Mononuclear cell (primary cell): Measurements from ENCODE around the gene TSSK6. TPM values are rescaled to one million over a fixed set of nuclear protein-coding genes. Genes with fewer than 3 reads are reported as not detected.
"Not testable (repeated sequence)": the region's sequence is repeated elsewhere in the genome, so short reads cannot be mapped to it uniquely, and the experiment has no call there.

ENCODE experiments used
- H3K27me3 ChIP-seq: 2 replicates; pipeline ENCODE4 v1.6.0; 2011; ENCODE audit warnings: low read length, control low read depth; ENCODE audit not compliant: insufficient read depth
- H3K4me1 ChIP-seq: 2 replicates; pipeline ENCODE4 v1.5.1; 2011; ENCODE audit warnings: mild to moderate bottlenecking, low read length, control low read depth; ENCODE audit not compliant: insufficient read depth
- H3K4me3 ChIP-seq: 2 replicates; pipeline ENCODE4 v1.5.1; 2011; ENCODE audit warnings: mild to moderate bottlenecking, low read length, moderate library complexity
- H3K9me3 ChIP-seq: 2 replicates; pipeline ENCODE4 v1.5.1; 2011; ENCODE audit warnings: low read depth, mild to moderate bottlenecking, control low read depth, low read length
- total RNA-seq: library from RNA; depleted of rRNA; stranded (reverse); fragments of >200 nt; gene quantifications from one replicate; pipeline ENCODE4 v1.2.3, GENCODE V29; 2012

Gene TSSK6
- total RNA-seq, 1 donor: 6.3 TPM

DNA sequence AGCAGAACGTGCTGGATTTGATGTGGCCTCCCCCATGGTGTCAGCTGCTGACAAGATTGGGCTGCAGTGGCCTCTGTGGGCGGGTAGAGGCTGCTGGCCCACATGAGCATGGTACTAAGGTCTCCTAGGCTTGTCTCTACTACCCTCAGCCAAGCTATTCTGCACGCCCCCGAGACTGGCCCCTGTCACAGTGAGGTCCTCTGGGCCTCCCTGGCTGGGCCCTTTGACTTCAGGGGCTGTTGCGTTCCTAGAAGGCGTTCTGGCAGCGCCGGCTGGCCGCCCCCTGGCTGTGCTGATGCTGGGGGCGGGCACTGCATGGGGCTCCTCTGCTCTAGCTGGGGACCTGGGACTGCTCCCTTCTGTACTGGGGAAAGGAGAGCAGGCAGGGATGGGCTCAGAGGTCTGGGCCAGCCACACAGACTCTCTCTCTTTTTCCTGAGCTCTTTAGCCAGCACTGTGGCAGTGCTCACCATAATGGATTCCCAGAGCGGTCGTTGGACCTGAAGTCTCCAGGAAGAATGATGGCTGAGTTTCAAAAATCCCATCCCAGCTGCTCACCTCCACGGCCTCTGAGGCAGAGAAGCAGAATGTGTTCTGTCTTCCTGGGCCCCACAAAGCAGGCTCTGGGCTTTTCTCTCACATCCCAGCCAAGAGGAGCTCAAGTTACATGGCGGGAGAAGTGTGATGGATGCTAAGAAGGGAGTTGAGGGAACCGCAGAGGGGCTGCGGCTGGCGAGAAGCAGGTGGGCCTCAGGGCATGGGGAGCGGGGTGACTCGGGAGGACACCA is 32.3 kb downstream of the TSSK6 start:
- Histone ChIP-seq H3K4me3 (no peak overlapping the region), H3K27me3 (no peaks in the 10 kb centered on the region), H3K4me1 (peaks cover 36% of the 10 kb centered on the region), H3K9me3 (no peaks in the 10 kb centered on the region)

- H3K27me3 ChIP-seq: no peaks in the 10 kb centered on the region
- H3K4me1 ChIP-seq: peaks cover 34% of the 10 kb centered on the region
- no peak overlapping the region for H3K4me3 ChIP-seq
- H3K9me3 ChIP-seq: no peaks in the 10 kb centered on the region
These were observed 34.7 kb downstream of the TSSK6 start for GRCh38 chr19:19480688-19481087.

DNA sequence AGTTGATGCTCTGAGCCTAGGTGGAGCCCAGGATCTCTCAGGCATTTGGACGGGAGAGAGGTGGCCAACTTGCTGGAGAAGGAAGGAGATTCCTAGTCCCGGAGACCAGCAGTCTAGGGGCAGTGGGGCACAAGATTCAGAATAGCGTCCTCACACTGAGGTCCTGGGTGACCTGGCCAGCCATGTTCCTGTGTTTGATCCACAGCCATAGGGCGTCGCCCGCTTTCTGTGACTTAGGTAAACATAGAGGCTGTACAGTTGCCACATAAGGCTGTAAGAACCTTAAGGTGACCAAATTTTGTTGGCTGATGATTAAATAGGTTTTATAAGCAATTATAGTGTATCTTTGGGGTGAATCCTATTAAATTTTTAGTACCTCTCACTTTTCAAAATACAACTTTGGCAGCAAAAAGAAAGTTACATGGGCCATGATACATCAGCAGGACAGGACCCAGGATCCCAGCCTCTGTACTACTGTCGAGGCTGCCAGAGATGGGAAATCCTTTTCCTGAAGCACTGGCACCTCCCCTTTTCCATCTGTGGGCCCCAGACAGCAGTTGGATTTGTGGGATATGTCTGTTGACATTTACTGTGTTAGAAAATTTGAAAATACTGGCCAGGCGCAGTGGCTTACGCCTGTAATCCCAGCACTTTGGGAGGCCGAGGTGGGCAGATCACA is 37.5 kb downstream of the TSSK6 start:
- Histone ChIP-seq H3K4me3 (no peak overlapping the region), H3K4me1 (peaks cover 46% of the 10 kb centered on the region), H3K9me3 (no peaks in the 10 kb centered on the region), H3K27me3 (no peaks in the 10 kb centered on the region)

DNA sequence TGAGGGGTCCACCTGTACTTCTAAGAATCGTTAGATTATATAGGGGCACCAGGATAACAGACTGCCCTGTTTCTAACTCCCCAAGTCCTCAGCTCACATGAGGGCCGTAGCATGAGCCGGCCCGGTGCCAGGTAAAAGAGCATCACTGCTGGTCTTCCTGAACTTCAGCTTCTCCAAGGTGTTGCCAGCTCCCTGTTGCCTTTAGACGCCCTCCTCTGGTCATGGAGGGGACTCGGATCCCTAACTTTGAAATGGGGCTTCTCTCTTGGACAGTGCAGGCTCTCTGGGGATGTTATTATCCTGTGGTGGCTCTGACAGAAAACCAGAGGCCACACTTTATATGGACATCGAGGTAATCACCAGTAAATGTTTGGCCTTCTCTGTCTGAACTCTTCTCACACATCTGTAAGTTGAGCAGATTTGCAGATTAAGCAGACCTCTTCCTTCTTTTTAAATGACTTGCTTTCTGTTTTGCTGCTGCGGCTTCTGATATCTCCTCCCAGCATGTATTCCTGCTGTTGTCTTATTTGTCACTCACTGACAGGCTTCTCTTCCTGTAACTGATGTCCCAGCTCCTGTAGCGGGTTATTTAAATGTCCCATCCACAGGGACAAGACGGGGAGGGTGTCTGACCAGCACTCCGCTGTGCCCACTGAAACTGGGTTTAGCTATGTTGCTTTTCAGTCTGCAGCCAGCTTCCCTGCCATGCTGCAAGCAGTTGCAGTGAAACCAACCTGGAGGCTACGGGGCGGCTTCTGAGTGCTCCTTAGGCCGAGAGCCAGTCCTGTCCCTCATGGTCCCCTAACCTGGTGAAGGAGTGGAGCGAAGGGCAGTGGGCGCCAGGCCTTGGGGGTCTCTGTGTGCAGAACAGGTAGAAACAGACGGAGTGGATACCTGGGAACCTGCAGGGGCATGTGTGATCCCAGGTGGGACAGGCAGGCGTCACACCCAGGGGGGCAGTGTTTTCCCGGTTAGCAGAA is 39.2 kb downstream of the TSSK6 start:
- Histone ChIP-seq H3K4me1 (peaks cover 58% of the 10 kb centered on the region), H3K4me3 (no peak overlapping the region), H3K9me3 (no peaks in the 10 kb centered on the region), H3K27me3 (no peaks in the 10 kb centered on the region)

GRCh38 chr19:19475015-19475765 is 40.2 kb downstream of the TSSK6 start:
- no peaks in the 10 kb centered on the region for H3K27me3 ChIP-seq
- H3K4me3 ChIP-seq: no peak overlapping the region
- H3K4me1 ChIP-seq: peaks cover 58% of the 10 kb centered on the region
- no peaks in the 10 kb centered on the region for H3K9me3 ChIP-seq

DNA sequence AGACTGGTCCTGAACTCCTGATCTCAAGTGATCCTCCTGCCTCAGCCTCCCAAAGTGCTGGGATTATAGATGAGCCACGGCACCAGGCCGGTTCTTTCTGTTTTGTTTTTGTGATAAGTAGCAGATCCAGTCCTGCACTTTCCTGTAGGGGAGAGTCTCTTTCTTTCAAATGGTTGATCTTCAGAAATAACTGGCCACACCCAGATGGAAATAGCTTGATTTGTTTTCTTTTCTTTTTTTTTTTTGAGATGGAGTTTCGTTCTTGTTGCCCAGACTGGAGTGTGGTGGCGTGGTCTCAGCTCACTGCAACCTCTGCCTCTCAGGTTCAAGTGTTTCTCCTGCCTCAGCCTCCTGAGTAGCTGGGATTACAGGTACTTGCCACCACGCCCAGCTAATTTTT is 43.2 kb downstream of the TSSK6 start:
- Histone ChIP-seq H3K4me1 (peaks cover 64% of the 10 kb centered on the region), H3K9me3 (peaks cover 15% of the 10 kb centered on the region)
- not testable (repeated sequence) for H3K4me3 ChIP-seq, H3K27me3 ChIP-seq

GRCh38 chr19:19471682-19472081 is 43.7 kb downstream of the TSSK6 start:
- no peaks in the 10 kb centered on the region for H3K27me3 ChIP-seq
- no peak overlapping the region for H3K4me3 ChIP-seq
- peaks cover 62% of the 10 kb centered on the region for H3K4me1 ChIP-seq
- peaks cover 15% of the 10 kb centered on the region for H3K9me3 ChIP-seq

GRCh38 chr19:19470579-19470978 is 44.8 kb downstream of the TSSK6 start:
- no peaks in the 10 kb centered on the region for H3K27me3 ChIP-seq
- peaks cover 15% of the 10 kb centered on the region for H3K9me3 ChIP-seq
- no peak overlapping the region for H3K4me3 ChIP-seq
- H3K4me1 ChIP-seq: peaks cover 51% of the 10 kb centered on the region

GRCh38 chr19:19468424-19469050 is 46.8 kb downstream of the TSSK6 start:
- no peak overlapping the region for H3K4me3 ChIP-seq
- no peaks in the 10 kb centered on the region for H3K27me3 ChIP-seq
- peaks cover 41% of the 10 kb centered on the region for H3K4me1 ChIP-seq
- peaks cover 15% of the 10 kb centered on the region for H3K9me3 ChIP-seq

GRCh38 chr19:19466201-19466600 is 49.1 kb downstream of the TSSK6 start:
- Histone ChIP-seq H3K27me3 (no peaks in the 10 kb centered on the region), H3K4me1 (peaks cover 47% of the 10 kb centered on the region), H3K4me3 (no peak overlapping the region)

GRCh38 chr19:19465436-19466070 is 49.8 kb downstream of the TSSK6 start:
- Histone ChIP-seq H3K9me3 (peaks cover 15% of the 10 kb centered on the region), H3K27me3 (no peaks in the 10 kb centered on the region), H3K4me1 (peaks cover 47% of the 10 kb centered on the region)

More at GRCh38 chr19:19466201-19466600, 49.1 kb downstream of the TSSK6 start:
- H3K9me3 ChIP-seq: peaks cover 15% of the 10 kb centered on the region

DNA sequence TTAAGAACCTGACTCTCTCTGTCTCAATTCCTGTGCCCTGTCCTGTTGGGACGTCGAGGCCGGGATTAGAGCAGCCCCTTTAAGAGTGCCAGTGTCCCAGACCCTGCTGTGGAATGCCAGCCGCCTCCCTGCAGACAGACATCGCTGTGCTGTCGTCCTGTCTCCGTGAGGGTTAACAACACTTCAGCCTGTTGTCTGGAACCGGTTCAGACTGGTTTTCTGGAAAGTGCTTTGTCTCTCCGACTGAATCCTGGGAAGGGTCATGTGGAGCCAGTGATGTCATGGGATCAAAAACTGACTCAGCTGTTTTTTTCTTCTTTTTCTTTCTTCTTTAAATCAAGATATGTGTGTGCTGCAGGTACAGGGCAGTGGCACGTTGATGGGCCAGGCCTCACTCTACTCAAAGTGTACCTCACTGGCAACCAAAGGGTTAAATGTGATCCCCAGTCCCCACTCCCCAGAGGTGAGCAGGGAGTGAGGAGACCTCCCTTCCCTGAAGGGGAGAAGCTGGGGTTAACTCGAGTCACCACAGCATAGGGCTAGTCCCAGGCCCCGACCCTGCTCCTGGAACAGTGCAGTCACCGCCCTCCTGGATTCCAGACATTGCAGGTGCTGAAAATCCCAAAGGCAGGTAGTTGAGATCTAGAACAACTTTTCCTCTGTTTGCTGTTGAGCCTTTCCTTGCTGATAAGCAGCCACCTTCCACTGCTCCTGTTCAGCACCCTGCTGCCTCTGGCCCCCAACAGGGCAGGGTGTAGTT is 50.8 kb downstream of the TSSK6 start:
- no peak overlapping the region for H3K4me3 ChIP-seq
- peaks cover 49% of the 10 kb centered on the region for H3K4me1 ChIP-seq
- H3K9me3 ChIP-seq: peaks cover 15% of the 10 kb centered on the region
- no peaks in the 10 kb centered on the region for H3K27me3 ChIP-seq

More at GRCh38 chr19:19465436-19466070, 49.8 kb downstream of the TSSK6 start:
- H3K4me3 ChIP-seq: no peak overlapping the region
